ENCODE results near the gene ASB16.

The ASB16 gene

DNA sequence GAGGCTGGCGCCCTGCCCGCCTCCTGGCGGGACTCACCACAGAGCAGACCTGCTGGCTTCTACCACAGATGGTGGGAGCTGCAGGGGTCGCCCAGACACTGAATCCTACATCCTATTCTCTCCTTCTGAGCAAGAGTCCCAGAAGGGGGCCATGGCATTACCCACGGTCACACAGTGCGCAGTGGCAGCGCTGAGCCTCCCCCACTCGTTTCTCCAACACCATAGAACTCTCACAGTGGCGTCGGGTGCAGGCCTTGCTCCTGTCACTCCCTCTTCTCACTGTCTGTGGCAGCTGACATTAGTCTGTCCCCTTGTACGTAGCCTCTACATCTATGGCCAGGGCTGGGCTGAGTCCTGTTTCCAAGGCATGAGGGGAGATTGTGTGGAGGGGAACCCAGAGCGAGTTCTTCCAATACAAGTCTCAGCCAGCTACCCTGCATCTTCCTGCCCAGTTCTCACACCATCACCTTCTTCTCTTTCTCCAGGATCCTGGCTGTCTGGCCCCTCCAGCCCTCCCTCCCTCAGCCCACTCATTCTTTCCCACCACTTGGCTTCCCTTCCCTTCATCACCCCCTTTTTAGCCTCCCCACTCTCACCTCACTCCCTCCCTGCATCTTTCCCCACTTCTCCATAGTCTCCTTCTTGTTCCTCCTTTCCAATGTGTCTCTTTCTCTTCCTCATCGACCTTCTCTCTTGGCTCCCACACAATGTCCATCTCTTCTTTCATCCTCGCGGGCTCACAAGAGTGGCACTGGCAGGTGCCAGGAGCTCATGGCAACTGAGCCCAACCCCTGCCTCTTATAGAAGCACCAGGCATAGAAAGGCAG lies 43.1 kb downstream of the ASB16 start:
- DNase-seq = no peak
- peak; percentile 55 for TF ChIP-seq POLR2A (IDR thresholded peaks at IDR 0.05; ENCODE audit: low read length)
- TF ChIP-seq GATA1 (IDR thresholded peaks at IDR 0.05; ENCODE audit: low read depth, low read length) = no peak

DNA sequence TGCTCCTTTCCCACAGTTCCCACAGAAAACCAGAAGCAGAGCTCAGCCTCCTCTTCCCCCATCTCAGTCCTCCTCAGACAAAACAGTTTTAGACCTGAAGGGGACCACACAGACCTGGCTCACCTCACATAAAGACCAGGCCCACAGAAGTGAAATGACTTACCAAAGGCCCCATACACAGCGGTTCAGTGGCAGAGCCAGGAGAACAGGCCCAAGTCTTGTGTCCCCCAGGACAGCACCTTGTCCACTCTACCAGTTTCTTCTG lies 43.7 kb downstream of the ASB16 start:
- TF ChIP-seq GATA1 (IDR thresholded peaks at IDR 0.05; ENCODE audit: low read depth, low read length) (no peak), POLR2A (IDR thresholded peaks at IDR 0.05; ENCODE audit: low read length) (no peak)
- no peak for DNase-seq

DNA sequence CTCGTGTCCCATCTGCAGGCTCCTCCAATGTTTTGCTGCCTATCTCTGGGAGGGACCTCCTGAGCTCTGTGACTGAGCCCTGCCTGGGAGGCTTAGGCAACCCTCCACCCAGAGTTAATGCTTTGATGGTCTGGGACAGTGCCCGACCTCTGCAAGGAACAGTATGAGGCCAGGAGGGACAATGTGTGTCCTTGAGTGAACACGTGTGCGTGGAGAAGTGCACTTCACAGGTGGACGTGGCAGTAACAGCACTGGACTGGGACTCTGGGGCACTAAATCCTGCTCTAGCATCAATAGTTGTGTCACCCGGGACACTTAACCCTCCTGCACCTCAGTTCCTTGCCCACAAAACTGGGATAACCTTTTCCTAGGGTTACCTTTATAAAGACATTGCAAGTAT lies 44.4 kb downstream of the ASB16 start:
- no peak for DNase-seq
- no peak for TF ChIP-seq POLR2A (IDR thresholded peaks at IDR 0.05; ENCODE audit: low read length)
- no peak for TF ChIP-seq GATA1 (IDR thresholded peaks at IDR 0.05; ENCODE audit: low read depth, low read length)

DNA sequence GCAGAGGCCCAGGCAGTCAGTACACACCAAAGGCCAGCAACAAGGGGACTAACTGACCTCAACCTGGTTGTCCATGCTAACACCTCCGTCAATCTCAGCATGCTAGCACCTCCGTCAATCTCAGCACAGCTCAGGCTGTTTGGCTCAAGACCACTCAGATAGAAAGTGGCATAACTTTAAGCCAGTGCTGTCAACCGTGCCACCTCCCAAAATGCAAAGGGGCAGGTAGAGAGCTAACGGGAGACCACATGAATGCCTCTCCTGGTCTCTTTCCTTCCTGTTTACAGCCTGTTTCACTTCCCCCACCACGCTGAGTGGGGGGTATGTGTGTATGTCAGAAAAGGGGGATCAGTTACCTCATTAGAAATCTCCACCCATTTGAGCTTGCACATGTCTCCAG lies 45.7 kb downstream of the ASB16 start:
- TF ChIP-seq GATA1 (IDR thresholded peaks at IDR 0.05; ENCODE audit: low read depth, low read length) (no peak), POLR2A (IDR thresholded peaks at IDR 0.05; ENCODE audit: low read length) (no peak)
- DNase-seq = no peak

DNA sequence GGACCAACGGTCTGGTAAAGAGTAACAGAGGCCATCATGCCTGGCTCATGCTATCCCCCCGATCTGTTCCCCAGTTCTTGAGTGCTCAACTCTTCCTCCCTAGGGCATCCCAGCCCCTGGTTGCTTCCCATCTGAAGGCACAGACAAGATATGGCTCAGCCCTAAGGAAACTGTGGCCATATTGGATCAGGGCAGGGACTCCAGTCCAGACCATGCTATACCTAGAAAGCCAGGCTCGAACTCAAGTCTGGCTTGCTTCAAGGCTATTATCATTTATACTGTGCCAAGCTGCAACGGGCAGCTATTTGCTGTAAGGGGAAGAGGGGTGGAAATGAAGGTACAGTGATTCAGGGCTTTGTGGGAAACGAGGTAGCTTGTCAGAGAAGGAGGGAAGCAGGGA lies 46.2 kb downstream of the ASB16 start:
- no peak for DNase-seq
- TF ChIP-seq GATA1 (IDR thresholded peaks at IDR 0.05; ENCODE audit: low read depth, low read length) = no peak
- no peak for TF ChIP-seq POLR2A (IDR thresholded peaks at IDR 0.05; ENCODE audit: low read length)

DNA sequence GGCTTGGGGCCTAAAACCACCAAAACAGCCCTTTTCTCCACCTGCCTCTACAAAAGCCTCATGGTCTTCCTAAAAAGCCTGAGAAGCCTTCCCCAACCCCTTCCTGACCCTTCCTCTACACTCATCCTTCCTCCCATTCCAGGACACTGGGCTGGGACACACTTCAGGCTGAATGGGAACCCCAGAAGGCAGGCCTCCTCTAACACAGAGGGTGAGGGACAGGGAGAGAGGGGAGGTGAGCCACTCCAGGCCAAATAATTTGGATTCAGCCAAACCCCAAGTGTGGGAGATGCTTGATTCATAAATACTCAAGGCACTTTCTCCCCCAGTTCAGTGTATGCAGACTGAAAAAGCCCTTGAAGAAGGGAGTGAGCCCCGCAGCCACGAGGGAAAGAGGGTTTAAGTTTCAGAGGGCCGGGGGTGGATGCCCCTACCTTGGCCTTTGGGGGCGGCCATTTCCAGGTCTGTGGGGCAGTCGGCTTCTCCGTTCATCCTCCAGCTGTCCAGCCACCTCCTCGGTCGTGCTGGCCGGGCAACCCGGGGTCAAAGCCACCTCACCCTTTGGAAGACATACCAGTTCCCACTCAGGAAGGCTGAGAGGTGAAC lies 47.3 kb downstream of the ASB16 start:
- DNase-seq = no peak
- TF ChIP-seq GATA1 (IDR thresholded peaks at IDR 0.05; ENCODE audit: low read depth, low read length) (no peak), POLR2A (IDR thresholded peaks at IDR 0.05; ENCODE audit: low read length) (no peak)

DNA sequence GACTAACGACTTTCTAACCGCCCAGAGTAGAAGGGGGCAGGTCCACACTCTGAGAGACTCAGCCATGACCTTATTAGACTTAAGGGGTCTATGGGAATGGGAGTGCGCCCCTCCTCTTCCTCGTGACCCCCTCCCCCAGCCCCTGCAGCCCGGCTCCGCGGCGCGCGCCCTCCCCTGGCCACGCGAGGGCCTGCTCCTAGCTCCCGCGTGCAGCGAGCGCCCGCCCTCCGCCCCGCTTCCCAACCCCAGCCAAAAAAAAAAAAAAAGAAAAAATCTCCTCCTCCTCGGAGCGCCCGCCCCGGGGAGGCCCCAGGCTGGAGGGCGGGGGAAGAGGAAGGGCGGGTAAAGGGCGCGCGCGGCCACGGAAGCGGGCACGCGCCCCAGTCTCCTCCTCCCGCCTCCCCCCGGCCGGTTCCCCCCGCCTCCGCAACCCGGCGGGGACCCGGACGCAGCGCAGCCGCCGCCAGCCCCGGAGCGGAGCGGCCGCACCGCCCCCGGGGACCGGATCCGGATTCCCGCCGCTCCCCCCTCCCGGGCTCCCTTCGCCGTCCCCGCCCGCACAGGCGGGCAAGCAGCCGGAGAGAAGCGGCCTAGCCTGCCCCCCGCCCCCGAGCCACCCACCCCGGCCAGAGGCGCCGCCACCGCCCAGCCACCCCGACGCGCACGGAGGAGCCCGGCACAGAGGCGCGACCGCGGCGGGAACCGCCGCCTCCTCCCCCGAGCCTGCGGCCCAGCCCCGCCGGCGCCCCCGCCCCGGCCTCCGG lies 48.0 kb downstream of the ASB16 start:
- TF ChIP-seq GATA1 (IDR thresholded peaks at IDR 0.05; ENCODE audit: low read depth, low read length) (no peak), POLR2A (IDR thresholded peaks at IDR 0.05; ENCODE audit: low read length) (no peak)
- DNase-seq = peak; percentile 94 to 97

DNA sequence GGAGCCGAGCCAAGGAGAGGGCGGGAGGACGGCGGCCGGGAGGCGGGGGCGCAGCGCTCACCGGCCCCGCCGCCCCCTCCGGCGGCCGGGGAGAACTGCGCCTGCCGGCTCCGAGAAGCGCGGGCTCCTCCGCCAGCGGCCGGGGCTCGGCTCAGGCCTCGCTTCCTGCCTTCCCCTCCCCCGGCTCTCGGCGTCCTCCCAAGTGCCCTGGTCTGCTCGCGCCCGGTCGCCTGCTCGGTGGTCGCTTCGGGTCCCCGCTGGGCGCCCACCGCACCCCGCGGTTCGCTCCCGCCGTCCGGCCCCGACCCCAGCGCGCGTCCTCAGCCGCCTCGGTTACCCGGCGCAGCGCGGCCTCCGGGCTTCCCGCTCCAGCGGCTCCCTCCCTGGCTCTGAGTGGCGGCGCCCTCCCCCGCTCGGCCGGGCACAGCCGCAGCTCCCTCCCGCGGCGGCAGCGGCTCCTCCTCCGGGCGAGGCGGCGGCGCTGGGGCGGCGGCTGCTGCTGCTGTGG lies 48.7 kb downstream of the ASB16 start:
- DNase-seq = no peak
- no peak for TF ChIP-seq GATA1 (IDR thresholded peaks at IDR 0.05; ENCODE audit: low read depth, low read length)
- peak; percentile 59 for TF ChIP-seq POLR2A (IDR thresholded peaks at IDR 0.05; ENCODE audit: low read length)

DNA sequence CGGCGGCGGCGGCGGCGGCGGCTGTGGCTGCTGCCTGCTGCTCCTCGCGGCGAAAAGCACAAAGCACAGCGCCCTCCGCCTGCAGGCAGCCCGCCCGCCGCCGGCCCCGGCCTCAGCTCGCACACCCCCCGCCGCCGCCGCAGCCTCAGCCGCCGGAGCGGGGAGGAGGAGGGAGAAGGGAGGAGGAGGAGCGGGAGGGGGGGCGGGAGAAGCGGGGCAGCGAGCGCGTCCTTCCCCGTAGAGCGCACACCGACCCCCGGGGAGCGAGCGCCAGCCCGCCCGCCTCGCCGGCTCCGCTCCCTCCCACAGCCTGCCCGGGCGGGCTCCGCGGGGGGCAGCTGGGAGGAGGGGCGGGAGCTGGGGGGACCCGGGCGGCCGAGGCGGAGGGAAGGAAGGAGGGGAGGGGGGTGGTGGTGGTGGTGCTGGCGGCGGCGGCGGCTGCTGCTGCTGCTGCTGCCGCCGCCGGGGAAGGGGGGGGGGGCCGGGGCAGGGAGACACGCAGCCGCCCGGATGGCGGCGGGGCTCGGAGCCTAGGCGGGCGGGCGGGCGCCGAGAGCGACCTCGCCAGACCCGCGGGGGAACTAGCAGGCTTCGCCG lies 49.2 kb downstream of the ASB16 start, which contains the start of gene UBTF:
TSS of gene UBTF (minus strand) at position 60 of the 597 bp plus-strand sequence. CDS start 1,446 bp downstream, outside the sequence.
- DNase-seq = peak; percentile 77 to 87
- TF ChIP-seq POLR2A (IDR thresholded peaks at IDR 0.05; ENCODE audit: low read length) (no peak), GATA1 (IDR thresholded peaks at IDR 0.05; ENCODE audit: low read depth, low read length) (no peak)

DNA sequence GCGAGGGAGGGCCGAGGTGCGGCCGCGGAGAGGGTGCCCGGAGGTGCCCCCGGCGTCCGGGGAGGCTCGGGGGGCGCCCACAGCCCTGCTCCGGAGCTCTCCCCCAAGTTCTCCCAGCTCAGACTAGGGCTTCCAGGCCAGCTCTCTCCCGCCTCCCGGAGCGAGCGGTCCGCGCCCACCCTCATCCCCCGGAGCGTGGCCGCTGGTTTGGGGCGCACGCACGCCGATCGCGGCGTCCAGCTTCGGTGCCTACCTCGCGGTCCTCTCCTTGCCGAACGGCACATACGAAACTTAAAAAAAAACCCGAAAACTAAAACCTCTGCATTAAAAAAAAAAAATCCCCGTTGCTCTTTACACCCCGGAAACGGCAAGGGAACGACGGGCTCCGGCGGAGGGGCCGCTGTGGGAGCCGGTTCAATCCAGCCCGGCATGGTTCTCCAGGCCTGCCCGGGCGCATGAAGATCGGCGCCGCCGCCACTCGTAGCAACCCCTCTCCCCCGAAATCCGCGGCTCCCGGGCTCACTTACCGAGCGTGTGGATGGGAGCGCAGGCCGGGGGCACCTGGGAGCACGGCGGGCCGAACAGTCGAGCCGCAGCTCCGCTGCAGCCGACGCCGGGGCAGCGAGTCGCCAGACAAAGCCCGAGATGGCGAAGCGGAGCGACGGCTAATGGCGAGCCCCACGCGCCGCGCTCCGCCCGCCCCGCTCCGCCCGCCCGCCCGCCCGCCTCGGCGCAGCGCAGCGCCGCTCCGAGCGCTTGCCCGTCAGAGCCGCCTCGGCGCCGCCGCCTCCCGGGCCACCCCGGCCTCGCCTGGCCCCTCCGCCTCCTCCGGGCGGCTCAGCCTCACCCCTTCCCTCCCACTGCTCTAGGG lies 49.9 kb downstream of the ASB16 start:
- TF ChIP-seq POLR2A (IDR thresholded peaks at IDR 0.05; ENCODE audit: low read length) = no peak
- TF ChIP-seq GATA1 (IDR thresholded peaks at IDR 0.05; ENCODE audit: low read depth, low read length) = no peak
- peak; percentile 82 to 86 for DNase-seq

DNA sequence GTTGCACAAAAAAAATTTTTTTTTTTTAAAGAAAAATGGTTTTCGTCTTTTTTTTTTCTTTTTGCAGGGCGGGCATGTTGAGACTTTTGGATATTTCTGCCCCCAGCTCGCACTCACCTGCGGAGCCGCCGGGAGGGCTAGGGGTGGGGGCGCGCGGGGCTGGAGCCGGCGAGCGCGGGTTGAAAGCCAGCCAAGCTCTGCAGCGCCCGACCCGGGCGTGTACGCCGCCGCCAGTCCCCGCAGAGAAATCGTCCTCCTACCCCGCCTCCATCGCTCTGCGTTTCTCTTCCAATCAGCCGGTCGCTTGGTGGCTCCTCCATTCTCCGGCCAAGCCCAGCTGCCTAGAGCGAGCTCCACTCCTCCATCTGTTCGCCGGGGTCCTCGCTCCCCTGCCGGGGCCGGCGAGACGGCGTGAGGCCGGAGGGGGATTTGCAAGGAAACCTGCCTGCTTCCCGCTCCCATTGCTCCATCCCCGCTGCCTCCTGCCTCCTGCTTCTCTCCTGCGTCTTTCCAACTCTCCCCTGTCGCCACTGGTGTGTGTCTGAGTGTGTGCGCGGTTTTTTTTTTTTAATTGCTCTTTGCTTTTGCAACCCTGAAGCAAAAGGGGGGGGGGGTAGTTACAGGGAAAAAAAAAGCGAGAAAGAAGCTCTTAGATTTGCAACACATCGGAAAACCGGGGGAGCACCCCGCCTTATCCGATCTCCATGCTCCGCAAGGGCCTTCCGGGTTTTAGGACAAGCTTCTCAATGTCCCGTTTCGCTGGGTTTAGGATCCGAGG lies 50.8 kb downstream of the ASB16 start:
- DNase-seq = peak; percentile 89 to 92
- TF ChIP-seq GATA1 (IDR thresholded peaks at IDR 0.05; ENCODE audit: low read depth, low read length) (no peak), POLR2A (IDR thresholded peaks at IDR 0.05; ENCODE audit: low read length) (no peak)

DNA sequence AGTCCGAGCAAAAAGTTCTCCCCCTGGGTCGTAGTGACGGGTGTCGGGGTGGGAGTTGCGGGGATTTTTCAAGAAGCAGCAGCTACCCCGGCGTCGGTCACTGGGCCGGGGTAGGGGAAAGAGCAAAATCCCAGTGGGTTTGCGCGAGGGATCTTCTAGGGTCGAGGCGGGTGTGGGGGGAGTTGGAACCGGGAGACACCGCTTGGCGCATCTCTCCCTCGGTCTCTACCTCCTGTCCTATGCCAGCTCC lies 51.3 kb downstream of the ASB16 start:
- TF ChIP-seq POLR2A (IDR thresholded peaks at IDR 0.05; ENCODE audit: low read length) (peak; percentile 95), GATA1 (IDR thresholded peaks at IDR 0.05; ENCODE audit: low read depth, low read length) (no peak)

More for the DNA sequence above, 51.3 kb downstream of the ASB16 start:
- DNase-seq = no peak

Data from erythroblast (primary cell).